H9 (cell line): ENCODE results near the gene GNAT3. TPM values are rescaled to one million over a fixed set of nuclear protein-coding genes. Genes with fewer than 3 reads are reported as not detected.

Source experiments
- DNase-seq: peaks from one replicate; pipeline ENCODE4 v3.0.0-alpha.2; 2017
- H2AFZ ChIP-seq: one replicate; pipeline ENCODE4 v1.6.1; 2013; ENCODE audit warnings: mild to moderate bottlenecking, low read length, control low read depth, moderate library complexity
- H2AK5ac ChIP-seq: 2 replicates; pipeline ENCODE4 v1.6.1; 2013; ENCODE audit warnings: low read length, control low read depth, mixed read lengths; ENCODE audit not compliant: insufficient read length
- H2BK120ac ChIP-seq: one replicate; pipeline ENCODE4 v1.6.1; 2013; ENCODE audit warnings: low read depth, mild to moderate bottlenecking, low read length, control low read depth, inconsistent platforms; ENCODE audit not compliant: poor library complexity, severe bottlenecking
- H2BK12ac ChIP-seq: 2 replicates; pipeline ENCODE4 v1.6.1; 2013; ENCODE audit warnings: low read length, control low read depth, mixed read lengths, low read depth; ENCODE audit not compliant: insufficient read length
- H2BK15ac ChIP-seq: 2 replicates; pipeline ENCODE4 v1.6.1; 2013; ENCODE audit warnings: low read depth, low read length, control low read depth
- H2BK20ac ChIP-seq: one replicate; pipeline ENCODE4 v1.6.1; 2013; ENCODE audit warnings: low read depth, mild to moderate bottlenecking, low read length, control low read depth, inconsistent platforms; ENCODE audit not compliant: poor library complexity, severe bottlenecking
- H2BK5ac ChIP-seq: 2 replicates; pipeline ENCODE4 v1.6.1; 2013; ENCODE audit warnings: low read length, control low read depth, mixed read lengths; ENCODE audit not compliant: insufficient read length
- H3K14ac ChIP-seq: 2 replicates; pipeline ENCODE4 v1.6.1; 2013; ENCODE audit warnings: low read length, control low read depth; ENCODE audit not compliant: insufficient read depth
- H3K18ac ChIP-seq: 2 replicates; pipeline ENCODE4 v1.6.1; 2013; ENCODE audit warnings: low read depth, mild to moderate bottlenecking, mixed read lengths, low read length, control low read depth; ENCODE audit not compliant: insufficient read length
- H3K23ac ChIP-seq: 2 replicates; pipeline ENCODE4 v1.6.1; 2013; ENCODE audit warnings: low read length, control low read depth, mixed read lengths, low read depth; ENCODE audit not compliant: insufficient read length
- H3K23me2 ChIP-seq: 2 replicates; pipeline ENCODE4 v1.6.1; 2013; ENCODE audit warnings: low read depth, mild to moderate bottlenecking, mixed read lengths, low read length, control low read depth; ENCODE audit not compliant: insufficient read length, poor library complexity, severe bottlenecking
- H3K27ac ChIP-seq: 2 replicates; pipeline ENCODE4 v1.5.1; 2013; ENCODE audit warnings: low read length, control low read depth, mixed read lengths, low read depth; ENCODE audit not compliant: insufficient read length
- H3K27me3 ChIP-seq: 2 replicates; pipeline ENCODE4 v1.6.1; 2013; ENCODE audit warnings: low read length, control low read depth, inconsistent platforms; ENCODE audit not compliant: insufficient read depth
- H3K4ac ChIP-seq: 2 replicates; pipeline ENCODE4 v1.6.1; 2013; ENCODE audit warnings: low read depth, mild to moderate bottlenecking, control low read depth, inconsistent platforms, low read length, moderate library complexity
- H3K4me1 ChIP-seq: 2 replicates; pipeline ENCODE4 v1.6.1; 2013; ENCODE audit warnings: low read length, control low read depth, inconsistent platforms; ENCODE audit not compliant: insufficient read depth
- H3K4me2 ChIP-seq: 2 replicates; pipeline ENCODE4 v1.6.1; 2013; ENCODE audit warnings: low read length, control low read depth, mixed read lengths; ENCODE audit not compliant: insufficient read length, insufficient read depth
- H3K56ac ChIP-seq: 2 replicates; pipeline ENCODE4 v1.6.1; 2013; ENCODE audit warnings: low read depth, mild to moderate bottlenecking, mixed read lengths, low read length, control low read depth; ENCODE audit not compliant: insufficient read length
- H3K79me1 ChIP-seq: 2 replicates; pipeline ENCODE4 v1.6.1; 2013; ENCODE audit warnings: low read depth, mild to moderate bottlenecking, moderate library complexity, low read length, control low read depth, inconsistent platforms; ENCODE audit not compliant: insufficient read depth, poor library complexity, severe bottlenecking
- H3K79me2 ChIP-seq: 2 replicates; pipeline ENCODE4 v1.6.1; 2013; ENCODE audit warnings: low read length, control low read depth, inconsistent platforms; ENCODE audit not compliant: insufficient read depth
- H3K9ac ChIP-seq: 2 replicates; pipeline ENCODE4 v1.6.1; 2013; ENCODE audit warnings: low read length, control low read depth, mixed read lengths; ENCODE audit not compliant: insufficient read length; ENCODE audit errors: extremely low read depth
- H3K9me3 ChIP-seq: one replicate; pipeline ENCODE4 v1.6.1; 2013; ENCODE audit warnings: low read depth, low read length, inconsistent platforms; ENCODE audit not compliant: control insufficient read depth
- H3T11ph ChIP-seq: one replicate; pipeline ENCODE4 v1.6.1; 2013; ENCODE audit warnings: mild to moderate bottlenecking, low read length, control low read depth, inconsistent platforms
- H4K20me1 ChIP-seq: one replicate; pipeline ENCODE4 v1.6.1; 2013; ENCODE audit not compliant: control insufficient read depth, insufficient read length, insufficient read depth
- H4K5ac ChIP-seq: 2 replicates; pipeline ENCODE4 v1.6.1; 2013; ENCODE audit warnings: low read depth, mild to moderate bottlenecking, mixed read lengths, low read length, control low read depth; ENCODE audit not compliant: insufficient read length
- H4K8ac ChIP-seq: replicated peaks from 2 replicates; pipeline ENCODE4 v1.6.1; 2013; ENCODE audit warnings: low read length, control low read depth, mixed read lengths, low read depth; ENCODE audit not compliant: insufficient read length
- H4K91ac ChIP-seq: 2 replicates; pipeline ENCODE4 v1.6.1; 2013; ENCODE audit warnings: low read depth, mild to moderate bottlenecking, moderate library complexity, mixed read lengths, low read length, control low read depth; ENCODE audit not compliant: insufficient read length
- H3K27ac Mint-ChIP-seq, 3 experiments: 2 replicates in 2 of 3; 3 replicates in 1 of 3; pipeline ENCODE4 v1.8.0; 2020 to 2021; ENCODE audit warnings: mixed read lengths in 3 of 3, mild to moderate bottlenecking in 1 of 3, moderate library complexity in 1 of 3
- H3K27me3 Mint-ChIP-seq: 2 replicates; pipeline ENCODE4 v1.8.0; 2021; ENCODE audit warnings: low read depth, mild to moderate bottlenecking, moderate library complexity, mixed read lengths
- H3K36me3 Mint-ChIP-seq, 3 experiments: 2 replicates in 2 of 3; 3 replicates in 1 of 3; pipeline ENCODE4 v1.8.0; 2020 to 2021; ENCODE audit warnings: low read depth in 3 of 3, mixed read lengths in 3 of 3; ENCODE audit not compliant: insufficient read depth in 1 of 3
- H3K4me1 Mint-ChIP-seq, 2 experiments: 2 replicates each; pipeline ENCODE4 v1.8.0; 2020; ENCODE audit warnings: mixed read lengths in 2 of 2
- H3K4me3 Mint-ChIP-seq, 2 experiments: 2 replicates in 1 of 2; 3 replicates in 1 of 2; pipeline ENCODE4 v1.8.0; 2020 to 2021; ENCODE audit warnings: mild to moderate bottlenecking in 2 of 2, mixed read lengths in 2 of 2, moderate library complexity in 1 of 2
- H3K9me3 Mint-ChIP-seq, 2 experiments: 2 replicates in 1 of 2; 3 replicates in 1 of 2; pipeline ENCODE4 v1.8.0; 2020; ENCODE audit warnings: mild to moderate bottlenecking in 2 of 2, mixed read lengths in 2 of 2, moderate library complexity in 1 of 2
- WGBS: extraction: QIAGEN DNeasy Blood & Tissue Kit; methylation state at CpG from one replicate; pipeline ENCODE4 v1.1.7; 2013; ENCODE audit warnings: missing lambda C conversion rate, low lambda C conversion rate, mixed read lengths; ENCODE audit not compliant: insufficient read length; ENCODE audit errors: extremely low coverage; 5-methylcytosine and 5-hydroxymethylcytosine counted together
- total RNA-seq: library from RNA; stranded (reverse); gene quantifications from 2 replicates; pipeline ENCODE4 v1.2.1, GENCODE V29; 2021
- TF ChIP-seq, protein P1 (sequence below): fragments of 200-600 bp; sonication (generic); conservative IDR thresholded peaks from 3 replicates; pipeline ENCODE4 v1.8.0; 2021; ENCODE audit warnings: antibody characterized with exemption, mild to moderate bottlenecking

GNAT3 gene
- total RNA-seq, 1 experiment from 2014 or later, result not detected

DNA sequence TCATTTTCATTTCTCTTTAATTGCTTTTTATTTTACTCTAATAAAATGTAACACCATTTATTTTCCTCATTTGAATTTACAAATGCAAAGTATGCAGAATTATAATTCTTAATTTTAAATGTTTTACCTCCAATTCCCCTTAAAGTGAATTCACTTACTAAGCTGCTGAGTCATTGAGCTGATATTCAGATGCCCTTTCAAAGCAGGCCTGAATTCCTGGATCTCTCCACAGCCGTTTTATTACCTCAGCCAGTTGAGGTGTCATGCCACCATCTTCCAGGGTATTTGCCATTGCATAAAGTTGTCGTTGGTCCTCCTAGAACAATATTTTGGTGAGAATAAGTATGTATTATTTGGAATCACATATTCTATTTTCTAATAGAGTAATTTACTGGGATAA is 33.2 kb downstream of the GNAT3 start:
- H3K18ac ChIP-seq, result no peak overlapping the region
- DNase-seq, result no peak
- H3K4me3 Mint-ChIP-seq, result no peak overlapping the region
- H3K9me3 Mint-ChIP-seq, result no peaks in the 10 kb centered on the region
- no peak overlapping the region for H2BK12ac ChIP-seq
- H3K9ac ChIP-seq, result no peak overlapping the region
- H3K14ac ChIP-seq, result no peak overlapping the region
- no peak overlapping the region for H3K23ac ChIP-seq
- H2BK5ac ChIP-seq, result no peak overlapping the region
- no peaks in the 10 kb centered on the region; the same call in 1 of the 2 replicates for H3K4me1 ChIP-seq
- no peak overlapping the region for H2BK20ac ChIP-seq
- H3K56ac ChIP-seq, result no peak overlapping the region
- no peak overlapping the region for H3K27ac ChIP-seq
- no peak overlapping the region for H2BK15ac ChIP-seq
- H2BK120ac ChIP-seq, result no peak overlapping the region
- no peaks in the 10 kb centered on the region for H3K23me2 ChIP-seq
- peaks cover 1 to 10% (median 3%) of the 10 kb centered on the region in 3 experiments; a peak in 6 of 7 replicates for H3K36me3 Mint-ChIP-seq
- H3K4me1 Mint-ChIP-seq, result peaks cover 21 to 23% of the 10 kb centered on the region in 2 experiments
- no peak overlapping the region for H4K5ac ChIP-seq
- no peak overlapping the region for H4K8ac ChIP-seq
- no peak overlapping the region for H3K4me2 ChIP-seq
- H3K27me3 ChIP-seq, result no peaks in the 10 kb centered on the region
- H3K9me3 ChIP-seq, result no peaks in the 10 kb centered on the region
- H4K91ac ChIP-seq, result no peak overlapping the region
- H3K79me1 ChIP-seq, result no peaks in the 10 kb centered on the region
- H3T11ph ChIP-seq, result no peak overlapping the region
- no peaks in the 10 kb centered on the region for H3K27me3 Mint-ChIP-seq
- H4K20me1 ChIP-seq, result no peaks in the 10 kb centered on the region
- no peak overlapping the region for H2AK5ac ChIP-seq
- H2AFZ ChIP-seq, result no peak overlapping the region
- TF ChIP-seq, protein P1, sequence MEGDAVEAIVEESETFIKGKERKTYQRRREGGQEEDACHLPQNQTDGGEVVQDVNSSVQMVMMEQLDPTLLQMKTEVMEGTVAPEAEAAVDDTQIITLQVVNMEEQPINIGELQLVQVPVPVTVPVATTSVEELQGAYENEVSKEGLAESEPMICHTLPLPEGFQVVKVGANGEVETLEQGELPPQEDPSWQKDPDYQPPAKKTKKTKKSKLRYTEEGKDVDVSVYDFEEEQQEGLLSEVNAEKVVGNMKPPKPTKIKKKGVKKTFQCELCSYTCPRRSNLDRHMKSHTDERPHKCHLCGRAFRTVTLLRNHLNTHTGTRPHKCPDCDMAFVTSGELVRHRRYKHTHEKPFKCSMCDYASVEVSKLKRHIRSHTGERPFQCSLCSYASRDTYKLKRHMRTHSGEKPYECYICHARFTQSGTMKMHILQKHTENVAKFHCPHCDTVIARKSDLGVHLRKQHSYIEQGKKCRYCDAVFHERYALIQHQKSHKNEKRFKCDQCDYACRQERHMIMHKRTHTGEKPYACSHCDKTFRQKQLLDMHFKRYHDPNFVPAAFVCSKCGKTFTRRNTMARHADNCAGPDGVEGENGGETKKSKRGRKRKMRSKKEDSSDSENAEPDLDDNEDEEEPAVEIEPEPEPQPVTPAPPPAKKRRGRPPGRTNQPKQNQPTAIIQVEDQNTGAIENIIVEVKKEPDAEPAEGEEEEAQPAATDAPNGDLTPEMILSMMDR, result no peak
- no CpG with 5 or more reads among the region's 2 CpGs for WGBS
- no peaks in the 10 kb centered on the region for H3K79me2 ChIP-seq
- no peak overlapping the region for H3K27ac Mint-ChIP-seq
- H3K4ac ChIP-seq, result no peak overlapping the region
